HG02840 (cell line): ENCODE data around the gene PHACTR3.

Experiments used
- ATAC-seq: cut with Tn5 transposase; IDR thresholded peaks from one replicate; pipeline ENCODE4 v1.9.1; 2021; ENCODE audit warnings: mild to moderate bottlenecking, moderate library complexity, moderate number of reproducible peaks; ENCODE audit not compliant: unreplicated experiment, low FRiP score

Gene PHACTR3

GRCh38 chr20:59820204-59821041 lies 216.1 kb downstream of the PHACTR3 start:
- ATAC-seq: no peak

- no peak for ATAC-seq
These were observed 216.9 kb downstream of the PHACTR3 start for GRCh38 chr20:59821201-59821600.

GRCh38 chr20:59821788-59822187 lies 217.4 kb downstream of the PHACTR3 start:
- ATAC-seq: no peak

- no peak for ATAC-seq
These were observed 218.1 kb downstream of the PHACTR3 start for GRCh38 chr20:59822291-59823029.

GRCh38 chr20:59823030-59823423 lies 218.7 kb downstream of the PHACTR3 start:
- ATAC-seq: no peak

GRCh38 chr20:59823491-59824259 lies 219.3 kb downstream of the PHACTR3 start:
- no peak for ATAC-seq

- no peak for ATAC-seq
These were observed 220.6 kb downstream of the PHACTR3 start for GRCh38 chr20:59824711-59825562.

- no peak for ATAC-seq
These were observed 221.2 kb downstream of the PHACTR3 start for GRCh38 chr20:59825563-59825920.

GRCh38 chr20:59825944-59826759 lies 221.8 kb downstream of the PHACTR3 start:
- no peak for ATAC-seq

- ATAC-seq: no peak
These were observed 223.1 kb downstream of the PHACTR3 start for GRCh38 chr20:59827138-59828056.

- ATAC-seq: no peak
These were observed 224.0 kb downstream of the PHACTR3 start for GRCh38 chr20:59828125-59829053.

- no peak for ATAC-seq
These were observed 224.9 kb downstream of the PHACTR3 start for GRCh38 chr20:59829054-59829785.

GRCh38 chr20:59829786-59830664 lies 225.7 kb downstream of the PHACTR3 start:
- ATAC-seq: no peak

GRCh38 chr20:59830665-59831023 lies 226.3 kb downstream of the PHACTR3 start:
- no peak for ATAC-seq

- no peak for ATAC-seq
These were observed 226.9 kb downstream of the PHACTR3 start for GRCh38 chr20:59831024-59831915.
